Iris pigment epithelial cell (primary cell): ENCODE data around the gene U2SURP.

ENCODE experiments used
- DNase-seq: peaks from one replicate; pipeline ENCODE4 v3.0.0-alpha.2; 2011; ENCODE audit warnings: low read depth

Gene U2SURP

GRCh38 chr3:143101792-143102381, 100.5 kb downstream of the U2SURP start:
- no peak for DNase-seq

DNA sequence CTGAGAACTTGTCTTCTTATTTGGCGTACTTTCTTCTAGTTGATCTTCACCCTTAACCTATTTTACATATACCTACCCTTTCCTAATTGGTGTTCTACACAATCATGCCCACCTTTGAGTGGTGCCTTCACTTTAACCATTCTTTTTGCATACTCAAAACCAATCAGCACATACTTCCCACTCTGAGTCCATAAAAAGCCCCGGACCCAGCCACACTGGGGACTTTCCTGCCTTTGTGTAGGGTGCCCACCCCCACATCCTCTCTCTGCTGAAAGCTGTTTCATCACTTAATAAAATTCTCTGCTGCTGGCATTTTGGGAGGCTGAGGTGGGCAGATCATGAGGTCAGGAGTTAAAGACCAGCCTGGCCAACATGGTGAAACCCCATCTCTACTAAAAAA, 102.3 kb downstream of the U2SURP start:
- DNase-seq: no peak

- no peak for DNase-seq
Measured at GRCh38 chr3:143105170-143105569, 103.8 kb downstream of the U2SURP start.

DNA sequence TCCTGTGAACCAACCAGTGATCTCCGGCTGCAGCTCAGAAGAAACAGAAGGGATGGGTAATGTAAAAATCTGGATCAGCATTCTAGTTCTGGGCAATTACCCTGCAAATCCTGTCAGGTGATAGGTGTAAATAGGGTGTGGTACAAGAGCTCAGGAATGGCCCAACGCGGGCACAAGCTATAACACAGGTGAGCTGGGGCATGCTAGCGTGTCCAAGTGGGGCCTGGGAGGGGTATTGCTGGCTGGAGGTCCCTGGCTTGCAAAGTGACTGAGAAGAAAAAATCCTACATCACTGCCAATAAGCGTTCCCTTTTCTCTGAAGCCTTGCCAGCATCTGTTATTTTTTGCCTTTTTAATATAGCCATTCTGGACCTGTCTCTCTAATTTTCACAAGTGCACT, 108.5 kb downstream of the U2SURP start:
- DNase-seq: no peak
